NB4 (cell line): ENCODE results near the gene PCDHGA1.

ENCODE experiments used
- CTCF ChIP-seq: IDR thresholded peaks from one replicate; pipeline ENCODE4 v1.5.1; 2012; ENCODE audit warnings: low read depth, low read length
- MAX ChIP-seq: IDR thresholded peaks from 2 replicates; pipeline ENCODE4 v1.6.1; 2011; ENCODE audit warnings: low read depth, low read length
- MYC ChIP-seq: IDR thresholded peaks from 2 replicates; pipeline ENCODE4 v1.6.1; 2011; ENCODE audit warnings: low read depth, low read length
- POLR2A ChIP-seq: IDR thresholded peaks from 2 replicates; pipeline ENCODE4 v1.6.1; 2011; ENCODE audit warnings: mild to moderate bottlenecking; ENCODE audit not compliant: insufficient read length; ENCODE audit errors: extremely low read depth

GRCh38 chr5:141359790-141360426 is 29.6 kb downstream of the PCDHGA1 start, which contains the start of gene PCDHGB2:
- TF ChIP-seq CTCF (peak; percentile 62), MYC (no peak; the same call in 1 of the 2 replicates), POLR2A (no peak), MAX (no peak)
